Mesendoderm (in vitro differentiated cells): ENCODE measurements around the gene PCBD2.

ENCODE experiments used
- DNase-seq: peaks from one replicate; pipeline ENCODE4 v3.0.0; 2013
- H2AK5ac ChIP-seq: 2 replicates; pipeline ENCODE4 v1.6.1; 2013; ENCODE audit warnings: low read length, inconsistent platforms
- H2BK120ac ChIP-seq: 2 replicates; pipeline ENCODE4 v1.6.1; 2013; ENCODE audit warnings: low read depth, mild to moderate bottlenecking, low read length, moderate library complexity, mixed read lengths
- H2BK15ac ChIP-seq: replicated peaks from 2 replicates; pipeline ENCODE4 v1.6.1; 2013; ENCODE audit warnings: low read depth, mild to moderate bottlenecking, moderate library complexity
- H2BK5ac ChIP-seq: 2 replicates; pipeline ENCODE4 v1.6.1; 2013; ENCODE audit warnings: low read length, inconsistent platforms
- H3K18ac ChIP-seq: 2 replicates; pipeline ENCODE4 v1.6.1; 2013; ENCODE audit warnings: mild to moderate bottlenecking, low read length, mixed read lengths
- H3K23ac ChIP-seq: one replicate; pipeline ENCODE4 v1.6.1; 2013; ENCODE audit warnings: low read length
- H3K27ac ChIP-seq: 2 replicates; pipeline ENCODE4 v1.5.1; 2013; ENCODE audit warnings: low read depth, mild to moderate bottlenecking, inconsistent platforms, low read length, moderate library complexity
- H3K27me3 ChIP-seq: 2 replicates; pipeline ENCODE4 v1.6.1; 2013; ENCODE audit warnings: low read length, control low read depth, mild to moderate bottlenecking, inconsistent platforms; ENCODE audit not compliant: insufficient read depth, poor library complexity
- H3K36me3 ChIP-seq: 2 replicates; pipeline ENCODE4 v1.6.1; 2013; ENCODE audit warnings: low read length, inconsistent platforms; ENCODE audit not compliant: control insufficient read depth, insufficient read depth
- H3K4ac ChIP-seq: one replicate; pipeline ENCODE4 v1.6.1; 2013; ENCODE audit warnings: low read depth, mild to moderate bottlenecking, low read length, moderate library complexity
- H3K4me1 ChIP-seq: 2 replicates; pipeline ENCODE4 v1.6.1; 2013; ENCODE audit warnings: low read depth, low read length, inconsistent platforms; ENCODE audit not compliant: control insufficient read depth
- H3K4me2 ChIP-seq: 2 replicates; pipeline ENCODE4 v1.6.1; 2013; ENCODE audit warnings: low read length
- H3K4me3 ChIP-seq: 2 replicates; pipeline ENCODE4 v1.5.1; 2013; ENCODE audit warnings: mild to moderate bottlenecking, low read length
- H3K56ac ChIP-seq: one replicate; pipeline ENCODE4 v1.6.1; 2013; ENCODE audit warnings: low read length
- H3K79me1 ChIP-seq: 2 replicates; pipeline ENCODE4 v1.6.1; 2013; ENCODE audit warnings: low read length, inconsistent platforms
- H3K79me2 ChIP-seq: 2 replicates; pipeline ENCODE4 v1.6.1; 2013; ENCODE audit warnings: mild to moderate bottlenecking, low read length; ENCODE audit not compliant: control insufficient read depth, insufficient read depth
- H3K9ac ChIP-seq: 2 replicates; pipeline ENCODE4 v1.6.1; 2013; ENCODE audit warnings: low read length, inconsistent platforms
- H4K5ac ChIP-seq: one replicate; pipeline ENCODE4 v1.6.1; 2013; ENCODE audit warnings: low read length
- H4K8ac ChIP-seq: one replicate; pipeline ENCODE4 v1.6.1; 2013; ENCODE audit warnings: low read depth, mild to moderate bottlenecking, control low read depth, low read length, moderate library complexity
- WGBS: extraction: QIAGEN DNeasy Blood & Tissue Kit; methylation state at CpG from one replicate; pipeline ENCODE4 v1.1.7; 2013; ENCODE audit warnings: low lambda C conversion rate, missing lambda C conversion rate; ENCODE audit not compliant: insufficient coverage; ENCODE audit errors: extremely low coverage; 5-methylcytosine and 5-hydroxymethylcytosine counted together

PCBD2 gene

DNA sequence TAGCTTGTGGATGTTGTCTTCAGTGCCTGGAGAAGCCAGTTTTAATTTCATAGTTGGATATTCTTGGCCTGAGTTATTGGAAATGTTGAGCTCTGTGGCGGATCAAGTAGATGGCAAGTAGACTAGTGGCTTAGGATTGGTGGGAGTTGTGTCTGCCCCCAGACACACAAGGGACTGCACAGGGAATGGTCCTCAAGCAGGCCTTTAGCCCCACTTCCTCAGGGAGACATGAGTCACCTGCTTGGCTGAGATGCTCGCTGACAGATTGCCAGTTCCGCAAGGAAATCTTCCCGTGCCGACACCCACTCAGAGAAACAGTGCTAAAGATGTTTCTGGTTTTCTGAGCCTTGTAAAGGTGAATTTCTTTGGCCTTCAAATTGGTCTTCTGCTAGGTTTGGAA lies 44.0 kb downstream of the PCBD2 start:
- no peaks in the 10 kb centered on the region for H3K79me2 ChIP-seq
- no peak overlapping the region for H2BK5ac ChIP-seq
- H3K4me2 ChIP-seq = no peak overlapping the region
- no peak overlapping the region for H2AK5ac ChIP-seq
- H3K79me1 ChIP-seq = no peaks in the 10 kb centered on the region
- H3K27ac ChIP-seq = no peak overlapping the region
- no peaks in the 10 kb centered on the region for H3K27me3 ChIP-seq
- H4K8ac ChIP-seq = no peak overlapping the region
- H3K9ac ChIP-seq = no peak overlapping the region
- no peak for DNase-seq
- H4K5ac ChIP-seq = no peak overlapping the region
- H3K4me3 ChIP-seq = no peak overlapping the region
- no peaks in the 10 kb centered on the region for H3K36me3 ChIP-seq
- H3K56ac ChIP-seq = no peak overlapping the region
- no peaks in the 10 kb centered on the region for H3K4me1 ChIP-seq
- H3K4ac ChIP-seq = no peak overlapping the region
- H2BK15ac ChIP-seq = no peak overlapping the region
- H2BK120ac ChIP-seq = no peak overlapping the region
- H3K23ac ChIP-seq = no peak overlapping the region
- WGBS = no CpG with 5 or more reads among the region's 5 CpGs
- no peak overlapping the region for H3K18ac ChIP-seq

DNA sequence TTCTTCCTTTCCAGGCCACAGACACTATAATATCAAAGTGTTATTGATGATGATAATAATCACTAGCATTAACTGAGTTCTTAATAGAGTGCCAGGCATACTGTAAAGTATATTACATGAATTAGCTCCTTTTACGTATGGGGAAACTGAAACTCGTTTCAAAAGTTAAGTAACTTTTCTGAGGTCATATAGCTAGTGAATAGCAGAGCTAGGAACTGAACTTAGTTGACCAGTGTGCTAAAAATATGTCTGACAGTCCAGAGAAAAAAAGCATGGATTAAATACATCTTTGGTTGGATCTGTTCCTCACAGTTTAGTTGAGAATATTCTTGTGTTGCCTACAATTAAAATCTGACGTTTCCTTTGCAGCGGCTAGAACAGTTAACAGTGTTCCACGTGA lies 44.4 kb downstream of the PCBD2 start:
- Histone ChIP-seq H3K9ac (no peak overlapping the region), H2BK120ac (no peak overlapping the region), H3K27ac (no peak overlapping the region), H3K4me3 (no peak overlapping the region), H4K8ac (no peak overlapping the region), H3K79me1 (no peaks in the 10 kb centered on the region), H3K36me3 (no peaks in the 10 kb centered on the region), H3K27me3 (no peaks in the 10 kb centered on the region), H3K4ac (no peak overlapping the region), H2AK5ac (no peak overlapping the region), H3K4me1 (no peaks in the 10 kb centered on the region), H2BK5ac (no peak overlapping the region), H3K79me2 (no peaks in the 10 kb centered on the region), H3K56ac (no peak overlapping the region), H4K5ac (no peak overlapping the region), H3K4me2 (no peak overlapping the region), H3K18ac (no peak overlapping the region), H2BK15ac (no peak overlapping the region), H3K23ac (no peak overlapping the region)
- no peak for DNase-seq
- WGBS = no CpG with 5 or more reads among the region's 5 CpGs

DNA sequence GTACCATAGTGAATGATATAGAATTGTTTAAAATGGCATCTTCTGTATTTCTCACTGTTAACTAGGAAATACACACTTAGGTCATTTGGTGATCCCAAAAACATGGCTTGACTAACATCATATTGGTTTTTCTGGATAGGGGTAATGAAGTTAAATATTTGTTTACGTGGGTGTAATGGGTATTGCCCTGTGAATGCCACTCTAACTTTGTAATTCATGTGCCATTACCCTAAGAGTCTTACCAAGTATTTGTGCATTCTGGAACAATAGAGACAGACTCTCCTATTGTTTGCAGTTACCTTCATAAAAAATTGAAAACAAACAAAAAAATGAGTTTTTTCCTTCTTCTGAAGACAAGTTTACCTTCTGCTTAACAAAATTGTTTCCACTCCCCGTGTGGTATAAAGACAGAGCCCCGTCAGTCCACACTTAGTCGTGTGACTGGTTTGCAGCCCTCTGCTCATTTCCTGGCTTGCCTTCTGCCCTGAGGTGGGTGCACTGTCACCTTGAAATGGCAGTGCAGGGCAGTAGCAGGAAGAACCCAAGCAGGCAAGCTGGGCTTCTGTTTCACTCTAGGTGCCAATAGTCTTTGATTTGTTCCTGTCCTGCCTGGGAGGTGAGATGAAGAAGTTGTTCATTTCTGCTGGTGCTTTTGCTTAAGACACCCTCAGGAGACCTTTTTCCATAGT lies 53.1 kb downstream of the PCBD2 start:
- Histone ChIP-seq H3K23ac (no peak overlapping the region), H2BK120ac (no peak overlapping the region), H3K36me3 (no peaks in the 10 kb centered on the region), H3K4me3 (no peak overlapping the region), H3K4me1 (no peaks in the 10 kb centered on the region), H3K18ac (no peak overlapping the region), H3K56ac (peak overlapping the region; percentile 40), H3K4me2 (no peak overlapping the region), H4K8ac (no peak overlapping the region), H2BK5ac (no peak overlapping the region), H3K4ac (no peak overlapping the region), H3K9ac (no peak overlapping the region), H3K79me1 (no peaks in the 10 kb centered on the region), H2BK15ac (no peak overlapping the region), H2AK5ac (no peak overlapping the region), H4K5ac (no peak overlapping the region), H3K79me2 (no peaks in the 10 kb centered on the region), H3K27ac (no peak overlapping the region), H3K27me3 (no peaks in the 10 kb centered on the region)
- peak; percentile 39 for DNase-seq
- WGBS = no CpG with 5 or more reads among the region's 4 CpGs

DNA sequence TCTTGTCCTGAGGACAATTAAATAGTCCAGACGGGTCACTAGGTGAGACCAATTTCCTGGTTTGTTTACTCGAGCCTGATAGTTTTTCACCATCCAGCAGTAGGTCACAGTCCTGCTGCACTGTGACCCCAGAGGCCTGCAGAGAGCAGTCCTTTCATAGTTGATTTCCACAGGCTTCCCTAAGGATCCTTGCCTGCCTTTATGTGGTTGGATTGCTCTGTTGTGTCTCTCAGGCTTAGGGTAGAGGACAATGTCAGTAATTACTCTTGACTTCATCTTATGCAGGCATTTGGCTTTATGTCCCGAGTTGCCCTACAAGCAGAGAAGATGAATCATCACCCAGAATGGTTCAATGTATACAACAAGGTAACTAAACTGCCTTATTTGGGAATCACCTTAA lies 53.8 kb downstream of the PCBD2 start:
- Histone ChIP-seq H3K4ac (no peak overlapping the region), H2BK5ac (no peak overlapping the region), H3K4me2 (no peak overlapping the region), H4K8ac (no peak overlapping the region), H3K79me1 (no peaks in the 10 kb centered on the region), H3K4me3 (no peak overlapping the region), H3K79me2 (no peaks in the 10 kb centered on the region), H3K4me1 (no peaks in the 10 kb centered on the region), H3K27me3 (no peaks in the 10 kb centered on the region), H3K56ac (no peak overlapping the region), H3K27ac (no peak overlapping the region), H2BK15ac (no peak overlapping the region), H3K23ac (no peak overlapping the region), H2AK5ac (no peak overlapping the region), H3K9ac (no peak overlapping the region), H4K5ac (no peak overlapping the region), H2BK120ac (no peak overlapping the region), H3K18ac (no peak overlapping the region), H3K36me3 (no peaks in the 10 kb centered on the region)
- no CpG with 5 or more reads among the region's 3 CpGs for WGBS
- peak; percentile 85 for DNase-seq

DNA sequence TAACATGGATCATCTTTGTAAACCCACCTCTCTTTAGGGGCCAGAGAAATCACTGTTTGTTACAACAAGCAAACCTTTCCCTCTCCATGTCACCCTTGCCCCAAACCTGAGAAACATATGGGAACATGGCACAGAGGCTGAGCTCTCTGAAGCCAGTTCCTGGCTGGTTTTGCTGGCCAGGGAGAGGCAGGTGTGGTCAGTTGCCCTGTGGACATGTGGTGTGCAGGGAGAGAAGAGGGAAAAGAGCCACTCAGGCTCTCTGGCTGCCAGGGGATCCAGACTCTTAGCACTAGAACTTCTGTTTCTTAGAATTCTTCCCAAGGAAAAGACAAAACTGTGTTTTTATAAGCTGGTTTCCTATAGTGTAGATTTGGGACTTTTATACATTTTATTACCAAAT lies 58.2 kb downstream of the PCBD2 start:
- no peaks in the 10 kb centered on the region for H3K4me1 ChIP-seq
- H2AK5ac ChIP-seq = no peak overlapping the region
- H3K36me3 ChIP-seq = no peaks in the 10 kb centered on the region
- no peak overlapping the region for H2BK15ac ChIP-seq
- no peak overlapping the region for H3K56ac ChIP-seq
- H3K23ac ChIP-seq = no peak overlapping the region
- H3K27me3 ChIP-seq = no peaks in the 10 kb centered on the region
- no peaks in the 10 kb centered on the region for H3K79me1 ChIP-seq
- no peak overlapping the region for H3K9ac ChIP-seq
- H3K27ac ChIP-seq = no peak overlapping the region
- DNase-seq = no peak
- H3K79me2 ChIP-seq = no peaks in the 10 kb centered on the region
- no peak overlapping the region for H3K18ac ChIP-seq
- H4K5ac ChIP-seq = no peak overlapping the region
- H2BK5ac ChIP-seq = no peak overlapping the region
- H3K4me3 ChIP-seq = no peak overlapping the region
- no peak overlapping the region for H2BK120ac ChIP-seq
- no peak overlapping the region for H4K8ac ChIP-seq
- H3K4me2 ChIP-seq = no peak overlapping the region
- H3K4ac ChIP-seq = no peak overlapping the region
